ENCODE measurements around the gene ZBTB40.

The ZBTB40 gene

DNA sequence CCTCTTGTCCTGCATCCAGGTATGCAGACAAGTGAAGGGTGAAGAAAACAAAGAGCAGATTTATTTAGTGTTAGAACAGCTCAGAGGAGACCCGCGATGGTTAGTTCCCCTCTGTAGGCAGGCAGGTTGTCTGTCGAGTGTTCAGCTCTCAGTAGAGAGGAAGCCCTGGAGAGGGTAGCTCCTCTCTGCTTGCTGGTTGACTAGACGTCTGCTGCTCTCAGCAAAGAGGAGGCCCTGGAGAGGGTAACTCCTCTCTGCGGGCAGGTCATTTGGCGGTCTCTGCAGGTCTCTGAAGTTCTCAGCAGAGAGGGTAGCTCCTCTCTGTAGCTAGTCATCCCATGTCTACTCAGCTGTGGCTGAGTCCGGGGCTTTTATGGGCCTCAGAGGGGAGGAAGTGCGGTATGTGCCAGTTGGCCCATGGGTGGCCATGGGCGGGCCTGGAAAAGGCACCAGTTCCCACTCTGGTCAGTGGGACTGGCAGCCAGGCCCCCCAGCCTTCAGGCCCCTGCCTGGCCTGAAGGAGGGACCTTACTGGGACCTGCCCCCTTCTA lies 13.4 kb downstream of the ZBTB40 start:
- no peak overlapping the region for H3K27ac ChIP-seq
- TF ChIP-seq Cebpa-rat (IDR thresholded peaks at IDR 0.05): no peak
- no peak overlapping the region for H3K4me3 ChIP-seq
- H3K36me3 ChIP-seq: peaks cover 18% of the 10 kb centered on the region
- H3K4me2 ChIP-seq: no peak overlapping the region
- H3K4me1 ChIP-seq: peaks cover 22% of the 10 kb centered on the region
- peaks cover 21% of the 10 kb centered on the region for H3K9me3 ChIP-seq
- no peak overlapping the region for H3K9ac ChIP-seq
- peaks cover 89% of the 10 kb centered on the region for H4K20me1 ChIP-seq
- no peaks in the 10 kb centered on the region for H3K27me3 ChIP-seq

DNA sequence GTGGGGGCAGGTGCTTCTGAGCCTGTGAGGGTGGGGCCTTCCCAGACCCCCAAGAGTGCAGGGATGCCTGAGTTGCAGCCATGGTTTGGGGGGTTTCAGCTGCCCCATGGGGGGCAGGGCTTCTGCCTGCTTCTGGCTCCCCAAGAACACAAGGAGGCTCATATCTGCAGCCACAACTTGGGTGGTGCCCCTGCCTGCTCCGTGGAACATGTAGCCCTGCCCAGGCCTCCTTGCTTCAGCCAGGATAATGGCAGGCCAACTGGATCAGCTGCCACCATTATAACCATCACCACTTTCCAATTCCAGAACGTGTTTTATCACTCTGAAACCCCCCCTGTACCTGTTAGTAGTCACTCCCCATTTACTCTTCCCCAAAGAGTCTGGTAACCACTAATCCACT lies 14.0 kb downstream of the ZBTB40 start:
- no peak for TF ChIP-seq Cebpa-rat (IDR thresholded peaks at IDR 0.05)
- Histone ChIP-seq H3K27ac (no peak overlapping the region), H3K9me3 (peaks cover 21% of the 10 kb centered on the region), H3K4me3 (no peak overlapping the region), H3K9ac (no peak overlapping the region), H3K4me1 (peaks cover 22% of the 10 kb centered on the region), H3K27me3 (no peaks in the 10 kb centered on the region), H4K20me1 (peaks cover 89% of the 10 kb centered on the region), H3K4me2 (no peak overlapping the region), H3K36me3 (peaks cover 18% of the 10 kb centered on the region)

DNA sequence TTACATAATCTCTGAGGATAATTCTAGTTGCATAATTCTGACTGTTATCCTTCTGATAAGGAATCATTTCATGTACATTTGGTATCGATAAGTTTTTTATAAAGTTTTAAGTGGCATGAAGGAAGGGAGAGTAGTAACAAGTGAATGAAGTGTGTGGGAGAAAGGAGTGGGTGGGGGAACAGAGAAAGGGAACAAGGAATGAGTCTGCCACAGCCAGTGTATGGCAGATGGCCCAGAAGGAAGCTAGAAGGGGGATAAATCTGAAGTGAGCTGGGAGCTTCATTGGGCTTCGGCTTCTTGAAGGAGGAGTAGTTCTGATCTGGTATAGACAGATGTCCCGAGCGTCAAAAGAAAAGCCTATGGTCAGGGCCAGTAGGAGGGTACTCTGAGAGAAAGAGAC lies 18.6 kb downstream of the ZBTB40 start:
- H3K9me3 ChIP-seq: peaks cover 6% of the 10 kb centered on the region
- no peak overlapping the region for H3K27ac ChIP-seq
- H3K4me1 ChIP-seq: peaks cover 13% of the 10 kb centered on the region
- H3K27me3 ChIP-seq: no peaks in the 10 kb centered on the region
- no peak overlapping the region for H3K9ac ChIP-seq
- no peak for TF ChIP-seq Cebpa-rat (IDR thresholded peaks at IDR 0.05)
- H3K4me3 ChIP-seq: no peak overlapping the region
- peaks cover 99% of the 10 kb centered on the region for H4K20me1 ChIP-seq
- H3K4me2 ChIP-seq: no peak overlapping the region
- H3K36me3 ChIP-seq: peaks cover 21% of the 10 kb centered on the region

DNA sequence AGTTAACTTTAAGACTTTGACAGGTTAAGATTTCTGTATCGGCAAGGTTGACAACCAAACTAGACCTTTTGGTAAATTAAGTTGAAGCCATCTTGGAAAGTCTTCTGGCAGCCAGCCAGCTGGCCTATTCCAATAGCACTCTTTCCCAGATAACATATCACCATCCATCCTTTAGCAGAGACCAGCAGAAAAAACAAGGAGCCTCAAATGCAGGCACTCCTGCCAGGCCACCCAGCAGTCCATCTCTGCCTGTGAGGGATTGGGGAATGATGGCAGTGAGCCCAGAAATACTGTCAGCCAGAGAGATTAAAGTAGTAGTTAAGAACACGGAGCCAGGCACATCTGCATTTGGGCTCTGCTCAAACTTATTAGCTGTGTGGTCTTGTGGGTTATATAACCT lies 19.4 kb downstream of the ZBTB40 start:
- H3K9me3 ChIP-seq: no peaks in the 10 kb centered on the region
- H3K27ac ChIP-seq: no peak overlapping the region
- H3K27me3 ChIP-seq: no peaks in the 10 kb centered on the region
- no peak overlapping the region for H3K4me3 ChIP-seq
- TF ChIP-seq Cebpa-rat (IDR thresholded peaks at IDR 0.05): no peak
- peaks cover 15% of the 10 kb centered on the region; the same call in 1 of the 2 replicates for H3K36me3 ChIP-seq
- H3K9ac ChIP-seq: no peak overlapping the region
- H4K20me1 ChIP-seq: peaks cover 100% of the 10 kb centered on the region
- peaks cover 13% of the 10 kb centered on the region for H3K4me1 ChIP-seq
- no peak overlapping the region for H3K4me2 ChIP-seq

DNA sequence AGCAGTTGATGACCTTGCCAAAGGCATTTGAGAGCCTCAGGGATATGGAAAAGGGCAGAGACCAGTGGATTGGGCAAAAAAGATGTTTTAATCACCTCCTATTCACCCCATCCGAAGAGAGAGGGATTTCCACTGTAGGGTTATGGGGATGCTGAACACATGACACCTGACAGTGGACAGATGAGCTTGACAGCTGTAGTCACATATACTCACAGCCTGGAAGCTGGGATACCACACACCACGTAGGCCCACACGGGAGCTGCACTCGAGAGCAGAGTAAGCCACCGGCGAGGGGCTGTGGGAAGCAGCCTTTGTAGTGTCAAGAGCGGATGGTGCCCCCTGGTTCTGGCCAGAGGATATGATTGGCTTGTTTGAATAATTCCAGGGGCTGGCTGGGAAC lies 20.0 kb downstream of the ZBTB40 start:
- H3K36me3 ChIP-seq: peaks cover 15% of the 10 kb centered on the region; the same call in 1 of the 2 replicates
- peaks cover 13% of the 10 kb centered on the region for H3K4me1 ChIP-seq
- H3K9ac ChIP-seq: no peak overlapping the region
- H3K9me3 ChIP-seq: no peaks in the 10 kb centered on the region
- H3K27ac ChIP-seq: no peak overlapping the region
- no peak overlapping the region for H3K4me3 ChIP-seq
- H3K4me2 ChIP-seq: no peak overlapping the region
- no peaks in the 10 kb centered on the region for H3K27me3 ChIP-seq
- no peak for TF ChIP-seq Cebpa-rat (IDR thresholded peaks at IDR 0.05)
- H4K20me1 ChIP-seq: peaks cover 100% of the 10 kb centered on the region

DNA sequence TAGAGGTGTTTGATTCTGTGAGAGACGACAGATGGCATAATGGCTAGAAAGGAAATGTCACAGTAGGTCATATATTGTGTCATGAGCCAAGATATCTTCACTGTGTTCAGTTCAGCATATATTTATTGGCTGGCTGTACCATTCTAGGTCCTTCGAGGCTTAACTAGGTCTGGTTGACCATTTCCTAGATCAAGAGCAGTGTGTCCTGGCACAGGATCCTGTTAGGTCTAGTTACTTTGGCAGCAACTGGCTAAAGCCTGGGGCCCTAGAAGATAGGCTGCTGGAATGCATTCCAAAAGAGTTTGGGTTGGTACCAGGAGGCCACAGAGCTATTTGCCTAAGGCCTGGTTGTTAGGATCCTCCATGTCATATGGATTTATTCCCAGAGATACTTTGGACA lies 20.9 kb downstream of the ZBTB40 start:
- Histone ChIP-seq H4K20me1 (peaks cover 100% of the 10 kb centered on the region), H3K36me3 (peaks cover 15% of the 10 kb centered on the region; the same call in 1 of the 2 replicates), H3K9ac (no peak overlapping the region), H3K4me2 (no peak overlapping the region), H3K4me1 (peaks cover 13% of the 10 kb centered on the region), H3K4me3 (no peak overlapping the region), H3K27ac (no peak overlapping the region), H3K27me3 (no peaks in the 10 kb centered on the region), H3K9me3 (no peaks in the 10 kb centered on the region)
- TF ChIP-seq Cebpa-rat (IDR thresholded peaks at IDR 0.05): no peak

DNA sequence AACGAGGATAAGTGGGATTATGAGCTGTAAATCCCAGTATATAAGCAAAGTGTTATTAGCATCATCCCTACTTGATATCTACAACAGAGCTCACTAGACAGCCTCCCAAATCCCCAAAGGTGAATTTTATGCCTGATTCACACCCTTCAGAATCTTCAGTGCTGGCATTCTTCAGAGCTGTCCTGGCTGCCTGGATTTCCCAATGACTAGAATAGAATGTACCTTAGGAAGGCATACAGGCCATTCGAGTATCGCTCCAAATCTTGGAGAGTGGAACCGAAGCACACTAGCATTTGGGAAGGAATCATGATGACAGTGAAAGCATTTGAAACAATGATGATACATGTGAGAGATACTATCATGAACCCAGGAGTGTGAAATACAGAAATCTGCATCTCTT lies 22.3 kb downstream of the ZBTB40 start:
- H3K27ac ChIP-seq: no peak overlapping the region
- H3K27me3 ChIP-seq: no peaks in the 10 kb centered on the region
- H3K4me1 ChIP-seq: peaks cover 8% of the 10 kb centered on the region
- no peak overlapping the region for H3K9ac ChIP-seq
- peaks cover 25% of the 10 kb centered on the region for H3K36me3 ChIP-seq
- H3K4me2 ChIP-seq: no peak overlapping the region
- no peak overlapping the region for H3K4me3 ChIP-seq
- peaks cover 9% of the 10 kb centered on the region for H3K9me3 ChIP-seq
- H4K20me1 ChIP-seq: peaks cover 87% of the 10 kb centered on the region
- TF ChIP-seq Cebpa-rat (IDR thresholded peaks at IDR 0.05): no peak

DNA sequence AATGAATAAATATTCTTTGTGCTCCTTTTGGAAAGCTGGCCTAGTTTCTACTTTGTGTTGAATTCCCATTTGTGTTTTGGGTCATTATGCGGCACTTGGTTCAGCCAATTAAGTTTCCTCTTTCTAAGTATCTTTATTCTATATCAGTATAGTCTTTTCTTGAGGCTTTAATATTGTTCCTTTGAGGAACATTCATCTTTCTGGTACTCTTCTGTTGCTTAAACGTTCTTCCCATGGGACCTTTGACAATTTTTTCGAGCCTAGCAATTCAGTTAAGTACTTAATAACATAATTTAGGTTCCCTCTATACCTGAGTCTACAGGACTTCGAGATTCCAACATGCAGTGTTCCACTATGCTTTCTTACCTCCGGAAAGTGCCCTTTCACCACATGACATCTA lies 24.9 kb downstream of the ZBTB40 start:
- Histone ChIP-seq H4K20me1 (peaks cover 70% of the 10 kb centered on the region), H3K36me3 (peaks cover 29% of the 10 kb centered on the region), H3K27me3 (no peaks in the 10 kb centered on the region), H3K4me3 (no peak overlapping the region), H3K4me2 (no peak overlapping the region), H3K9me3 (peaks cover 23% of the 10 kb centered on the region), H3K4me1 (no peaks in the 10 kb centered on the region), H3K27ac (no peak overlapping the region), H3K9ac (no peak overlapping the region)
- TF ChIP-seq Cebpa-rat (IDR thresholded peaks at IDR 0.05): no peak

DNA sequence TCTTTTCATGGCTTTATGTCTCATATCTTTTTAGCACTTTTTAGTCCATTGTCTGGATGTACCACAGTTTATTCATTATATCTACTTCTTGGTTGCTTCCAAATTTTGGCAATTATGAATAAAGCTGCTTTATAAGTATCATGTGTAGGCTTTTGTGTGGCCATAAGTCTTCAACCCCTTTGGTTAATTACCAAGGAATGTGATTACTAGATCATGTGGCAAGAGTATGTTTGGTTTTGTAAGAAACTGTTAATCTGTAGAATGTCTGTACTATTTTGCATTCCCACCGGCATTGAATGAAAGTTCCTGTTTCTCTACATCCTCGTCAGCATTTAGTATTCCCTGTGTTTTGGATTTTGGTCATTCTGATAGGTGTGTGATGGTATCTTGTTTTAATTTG lies 31.5 kb downstream of the ZBTB40 start:
- Histone ChIP-seq H3K27me3 (no peaks in the 10 kb centered on the region), H3K4me2 (no peak overlapping the region), H3K36me3 (peaks cover 12% of the 10 kb centered on the region; the same call in 1 of the 2 replicates), H3K4me1 (no peaks in the 10 kb centered on the region), H3K27ac (no peak overlapping the region), H3K9ac (no peak overlapping the region), H4K20me1 (peaks cover 47% of the 10 kb centered on the region), H3K9me3 (peaks cover 49% of the 10 kb centered on the region), H3K4me3 (no peak overlapping the region)
- TF ChIP-seq Cebpa-rat (IDR thresholded peaks at IDR 0.05): no peak

DNA sequence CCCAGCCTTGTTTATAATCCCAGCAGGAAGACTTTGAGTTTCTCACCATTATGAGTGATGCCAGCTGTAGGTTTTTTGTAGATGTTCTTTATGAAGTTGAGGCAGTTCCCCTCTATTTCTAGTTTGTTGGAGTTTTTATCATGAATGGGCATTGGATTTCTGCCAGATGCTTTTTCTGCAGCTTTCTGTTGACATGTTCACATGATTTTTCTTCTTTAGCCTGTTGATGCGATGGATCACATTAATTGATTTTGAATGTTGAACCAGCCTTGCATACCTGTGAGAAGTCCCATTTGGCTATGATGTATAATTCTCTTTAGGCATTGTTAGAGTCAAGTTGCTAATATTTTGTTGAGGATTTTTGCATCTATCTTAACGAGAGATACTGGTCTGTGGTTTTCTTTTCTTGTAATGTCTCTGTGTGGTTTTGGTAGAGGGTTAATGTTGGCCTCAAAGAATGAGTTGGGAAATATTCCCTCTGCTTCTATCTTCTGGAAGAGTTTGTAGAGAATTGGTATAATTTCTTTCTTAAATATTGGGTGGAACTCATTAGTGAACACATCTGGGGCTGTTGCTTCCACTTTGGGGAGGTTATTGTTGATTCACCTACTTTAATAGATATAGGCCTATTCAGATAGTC lies 33.2 kb downstream of the ZBTB40 start:
- Histone ChIP-seq H3K4me1 (no peaks in the 10 kb centered on the region), H3K27ac (no peak overlapping the region), H3K4me3 (no peak overlapping the region), H3K9ac (no peak overlapping the region), H4K20me1 (peaks cover 64% of the 10 kb centered on the region), H3K36me3 (peaks cover 5% of the 10 kb centered on the region; the same call in 1 of the 2 replicates), H3K27me3 (no peaks in the 10 kb centered on the region), H3K4me2 (no peak overlapping the region), H3K9me3 (peaks cover 34% of the 10 kb centered on the region)
- no peak for TF ChIP-seq Cebpa-rat (IDR thresholded peaks at IDR 0.05)
